ENCODE data around the gene TSPAN18.

Gene TSPAN18

GRCh38 chr11:44759743-44760476, 33.1 kb downstream of the TSPAN18 start:
- no peak for DNase-seq (ENCODE audit: low read depth in 1 of 2, low spot score in 1 of 2)

GRCh38 chr11:44760477-44760872, 33.7 kb downstream of the TSPAN18 start:
- no peak for DNase-seq (ENCODE audit: low read depth in 1 of 2, low spot score in 1 of 2)

GRCh38 chr11:44760917-44761550, 34.3 kb downstream of the TSPAN18 start:
- no peak for DNase-seq (ENCODE audit: low read depth in 1 of 2, low spot score in 1 of 2)

GRCh38 chr11:44761551-44761961, 34.8 kb downstream of the TSPAN18 start:
- no peak for DNase-seq (ENCODE audit: low read depth in 1 of 2, low spot score in 1 of 2)

- DNase-seq (ENCODE audit: low read depth in 1 of 2, low spot score in 1 of 2), result no peak
Observed at GRCh38 chr11:44763121-44763820, 36.5 kb downstream of the TSPAN18 start.

GRCh38 chr11:44764583-44764982, 37.8 kb downstream of the TSPAN18 start:
- DNase-seq (ENCODE audit: low read depth in 1 of 2, low spot score in 1 of 2), result no peak

- no peak for DNase-seq (ENCODE audit: low read depth in 1 of 2, low spot score in 1 of 2)
Observed at GRCh38 chr11:44765026-44765595, 38.3 kb downstream of the TSPAN18 start.

- DNase-seq (ENCODE audit: low read depth in 1 of 2, low spot score in 1 of 2), result no peak
Observed at GRCh38 chr11:44765676-44766075, 38.9 kb downstream of the TSPAN18 start.

GRCh38 chr11:44766112-44766971, 39.6 kb downstream of the TSPAN18 start:
- no peak for DNase-seq (ENCODE audit: low read depth in 1 of 2, low spot score in 1 of 2)

- DNase-seq (ENCODE audit: low read depth in 1 of 2, low spot score in 1 of 2), result no peak
Observed at GRCh38 chr11:44766972-44767278, 40.2 kb downstream of the TSPAN18 start.

GRCh38 chr11:44767421-44767820, 40.7 kb downstream of the TSPAN18 start:
- DNase-seq (ENCODE audit: low read depth in 1 of 2, low spot score in 1 of 2), result no peak

- no peak for DNase-seq (ENCODE audit: low read depth in 1 of 2, low spot score in 1 of 2)
Observed at GRCh38 chr11:44770401-44770800, 43.6 kb downstream of the TSPAN18 start.

GRCh38 chr11:44771252-44771734, 44.5 kb downstream of the TSPAN18 start:
- DNase-seq (ENCODE audit: low read depth in 1 of 2, low spot score in 1 of 2), result no peak

GRCh38 chr11:44771841-44772240, 45.1 kb downstream of the TSPAN18 start:
- DNase-seq (ENCODE audit: low read depth in 1 of 2, low spot score in 1 of 2), result no peak

- DNase-seq (ENCODE audit: low read depth in 1 of 2, low spot score in 1 of 2), result no peak
Observed at GRCh38 chr11:44773351-44773965, 46.7 kb downstream of the TSPAN18 start.

GRCh38 chr11:44774108-44774507, 47.3 kb downstream of the TSPAN18 start:
- no peak for DNase-seq (ENCODE audit: low read depth in 1 of 2, low spot score in 1 of 2)

GRCh38 chr11:44774731-44775130, 48.0 kb downstream of the TSPAN18 start:
- no peak for DNase-seq (ENCODE audit: low read depth in 1 of 2, low spot score in 1 of 2)

- DNase-seq (ENCODE audit: low read depth in 1 of 2, low spot score in 1 of 2), result peak; percentile 44 to 64
Observed at GRCh38 chr11:44775366-44775984, 48.7 kb downstream of the TSPAN18 start.

GRCh38 chr11:44775985-44776446, 49.3 kb downstream of the TSPAN18 start:
- DNase-seq (ENCODE audit: low read depth in 1 of 2, low spot score in 1 of 2), result no peak
